ENCODE results near the gene GPT2. TPM values are rescaled to one million over a fixed set of nuclear protein-coding genes. Genes with fewer than 3 reads are reported as not detected.

GPT2 gene
- total RNA-seq, 1 donor from 2014 or later = 47.8 TPM

DNA sequence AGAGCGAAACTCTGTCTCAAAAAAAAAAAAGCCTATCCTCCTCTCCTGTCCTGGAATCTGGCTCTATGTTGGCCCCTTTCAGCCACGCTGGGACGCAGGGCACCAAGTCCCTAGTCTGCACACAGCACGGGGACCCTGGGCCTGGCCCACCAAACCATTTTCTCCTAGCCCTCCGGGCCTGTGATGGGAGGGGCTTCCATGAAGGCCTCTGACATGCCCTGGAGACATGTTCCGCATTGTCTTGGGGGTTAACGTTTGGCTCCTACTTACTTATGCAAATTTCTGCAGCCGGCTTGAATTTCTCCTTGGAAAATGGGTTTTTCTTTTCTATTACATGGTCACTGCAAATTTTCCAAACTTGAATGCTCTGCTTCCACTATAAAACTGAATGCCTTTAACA, 12.6 kb upstream of the GPT2 start:
- TF ChIP-seq, protein P1, sequence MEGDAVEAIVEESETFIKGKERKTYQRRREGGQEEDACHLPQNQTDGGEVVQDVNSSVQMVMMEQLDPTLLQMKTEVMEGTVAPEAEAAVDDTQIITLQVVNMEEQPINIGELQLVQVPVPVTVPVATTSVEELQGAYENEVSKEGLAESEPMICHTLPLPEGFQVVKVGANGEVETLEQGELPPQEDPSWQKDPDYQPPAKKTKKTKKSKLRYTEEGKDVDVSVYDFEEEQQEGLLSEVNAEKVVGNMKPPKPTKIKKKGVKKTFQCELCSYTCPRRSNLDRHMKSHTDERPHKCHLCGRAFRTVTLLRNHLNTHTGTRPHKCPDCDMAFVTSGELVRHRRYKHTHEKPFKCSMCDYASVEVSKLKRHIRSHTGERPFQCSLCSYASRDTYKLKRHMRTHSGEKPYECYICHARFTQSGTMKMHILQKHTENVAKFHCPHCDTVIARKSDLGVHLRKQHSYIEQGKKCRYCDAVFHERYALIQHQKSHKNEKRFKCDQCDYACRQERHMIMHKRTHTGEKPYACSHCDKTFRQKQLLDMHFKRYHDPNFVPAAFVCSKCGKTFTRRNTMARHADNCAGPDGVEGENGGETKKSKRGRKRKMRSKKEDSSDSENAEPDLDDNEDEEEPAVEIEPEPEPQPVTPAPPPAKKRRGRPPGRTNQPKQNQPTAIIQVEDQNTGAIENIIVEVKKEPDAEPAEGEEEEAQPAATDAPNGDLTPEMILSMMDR (conservative IDR thresholded peaks at IDR 0.05) = no peak
- H3K36me3 Mint-ChIP-seq = no peaks in the 10 kb centered on the region
- DNase-seq (ENCODE audit: extremely low spot score, unreplicated experiment) = no peak
- H3K4me3 Mint-ChIP-seq = no peak overlapping the region
- no peaks in the 10 kb centered on the region for H3K27me3 Mint-ChIP-seq
- H3K4me1 Mint-ChIP-seq (ENCODE audit: unreplicated experiment) = peaks cover 6% of the 10 kb centered on the region
- no peak overlapping the region for H3K27ac Mint-ChIP-seq
- no peaks in the 10 kb centered on the region for H3K9me3 Mint-ChIP-seq

DNA sequence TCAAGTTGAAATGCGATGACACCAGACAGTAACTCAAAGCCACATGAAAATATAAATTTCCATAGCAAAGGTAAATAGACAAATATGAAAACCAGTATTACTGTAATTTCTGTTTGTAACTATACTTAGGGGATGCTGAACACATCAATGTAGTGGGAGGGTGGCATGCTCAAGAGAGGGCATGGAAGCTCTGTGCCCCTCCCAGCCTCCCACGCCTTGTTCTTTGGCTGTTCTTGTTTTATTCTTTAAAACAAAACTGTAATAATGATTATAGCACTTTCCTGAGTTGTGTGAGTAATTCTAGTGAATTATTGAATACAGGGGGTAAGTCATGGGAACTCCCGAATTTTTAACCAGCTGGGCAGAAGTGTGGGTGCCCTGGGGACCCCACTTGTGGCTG, 11.0 kb upstream of the GPT2 start:
- no peak for DNase-seq (ENCODE audit: extremely low spot score, unreplicated experiment)
- H3K27ac Mint-ChIP-seq = no peak overlapping the region
- no peaks in the 10 kb centered on the region for H3K36me3 Mint-ChIP-seq
- no peak overlapping the region for H3K4me3 Mint-ChIP-seq
- no peaks in the 10 kb centered on the region for H3K27me3 Mint-ChIP-seq
- H3K9me3 Mint-ChIP-seq = no peaks in the 10 kb centered on the region
- H3K4me1 Mint-ChIP-seq (ENCODE audit: unreplicated experiment) = peaks cover 8% of the 10 kb centered on the region
- TF ChIP-seq, protein P1 (conservative IDR thresholded peaks at IDR 0.05) = no peak

- H3K4me1 Mint-ChIP-seq (ENCODE audit: unreplicated experiment) = peaks cover 8% of the 10 kb centered on the region
- no peaks in the 10 kb centered on the region for H3K36me3 Mint-ChIP-seq
- H3K27me3 Mint-ChIP-seq = peaks cover under 1% of the 10 kb centered on the region
- no peak overlapping the region for H3K27ac Mint-ChIP-seq
- no peak overlapping the region for H3K4me3 Mint-ChIP-seq
- no peak for DNase-seq (ENCODE audit: extremely low spot score, unreplicated experiment)
- no peaks in the 10 kb centered on the region for H3K9me3 Mint-ChIP-seq
- TF ChIP-seq, protein P1 (conservative IDR thresholded peaks at IDR 0.05) = no peak
These were observed 8.9 kb upstream of the GPT2 start for GRCh38 chr16:46875243-46875642.

GRCh38 chr16:46882304-46882939, 1.7 kb upstream of the GPT2 start:
- H3K9me3 Mint-ChIP-seq = no peaks in the 10 kb centered on the region
- no peak overlapping the region for H3K27ac Mint-ChIP-seq
- H3K36me3 Mint-ChIP-seq = peaks cover 5% of the 10 kb centered on the region
- TF ChIP-seq, protein P1 (conservative IDR thresholded peaks at IDR 0.05) = no peak
- peak overlapping the region; percentile 98 for H3K4me3 Mint-ChIP-seq
- peaks cover 19% of the 10 kb centered on the region for H3K4me1 Mint-ChIP-seq (ENCODE audit: unreplicated experiment)
- no peak for DNase-seq (ENCODE audit: extremely low spot score, unreplicated experiment)
- H3K27me3 Mint-ChIP-seq = peaks cover 20% of the 10 kb centered on the region

- peaks cover 19% of the 10 kb centered on the region for H3K4me1 Mint-ChIP-seq (ENCODE audit: unreplicated experiment)
- TF ChIP-seq, protein P1 (conservative IDR thresholded peaks at IDR 0.05) = no peak
These were observed 1.2 kb upstream of the GPT2 start for GRCh38 chr16:46882940-46883307.

DNA sequence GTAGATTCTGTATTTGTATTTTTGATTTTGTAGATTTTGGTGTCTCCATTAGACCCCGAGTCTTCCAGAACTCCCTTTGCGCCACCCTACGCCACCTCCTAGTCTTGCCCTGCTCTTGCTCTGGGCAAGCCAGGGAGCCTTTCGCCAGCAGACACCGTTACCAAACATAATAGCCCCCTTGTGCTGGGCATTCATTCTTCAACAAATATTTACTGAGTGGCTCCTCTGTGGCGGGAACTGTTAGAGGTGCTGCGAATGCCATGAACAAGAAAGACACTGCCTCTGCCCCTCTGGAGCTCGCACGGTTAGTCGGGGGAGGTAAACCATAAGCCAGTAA, 841 bp upstream of the GPT2 start:
- peaks cover 5% of the 10 kb centered on the region for H3K36me3 Mint-ChIP-seq
- TF ChIP-seq, protein P1 (conservative IDR thresholded peaks at IDR 0.05) = no peak

More at GRCh38 chr16:46882940-46883307, 1.2 kb upstream of the GPT2 start:
- Mint-ChIP-seq H3K36me3 (peaks cover 5% of the 10 kb centered on the region), H3K27me3 (peaks cover 20% of the 10 kb centered on the region), H3K27ac (peak overlapping the region; percentile 88), H3K9me3 (no peaks in the 10 kb centered on the region), H3K4me3 (peak overlapping the region; percentile 98)
- no peak for DNase-seq (ENCODE audit: extremely low spot score, unreplicated experiment)

More for the DNA sequence above, 841 bp upstream of the GPT2 start:
- H3K27ac Mint-ChIP-seq = peak overlapping the region; percentile 88
- H3K4me1 Mint-ChIP-seq (ENCODE audit: unreplicated experiment) = peaks cover 19% of the 10 kb centered on the region
- H3K27me3 Mint-ChIP-seq = peaks cover 20% of the 10 kb centered on the region
- DNase-seq (ENCODE audit: extremely low spot score, unreplicated experiment) = no peak
- peak overlapping the region; percentile 98 for H3K4me3 Mint-ChIP-seq
- no peaks in the 10 kb centered on the region for H3K9me3 Mint-ChIP-seq

Data from type B pancreatic cell (in vitro differentiated cells).